Activated effector memory CD4-positive, alpha-beta T cell treated with Interleukin-2 at 50 U/mL for 16 hours (primary cell): ENCODE measurements around the gene DBX2.
"Not testable (repeated sequence)": the region's sequence is repeated elsewhere in the genome, so short reads cannot be mapped to it uniquely, and the experiment has no call there.

ENCODE experiments used
- DNase-seq: peaks from one replicate; pipeline ENCODE4 v3.0.0-alpha.2; 2020

Gene DBX2

GRCh38 chr12:45050751-45051571 is at the start of gene DBX2:
DBX2 (minus strand) TSS chr12:45051099; CDS start chr12:45050927, 172 bp downstream.
- DNase-seq, result no peak

GRCh38 chr12:45098766-45099165 is 47.9 kb upstream of the DBX2 start:
- DNase-seq, result no peak

GRCh38 chr12:45095417-45095816 is 44.5 kb upstream of the DBX2 start:
- DNase-seq, result not testable (repeated sequence)

- no peak for DNase-seq
These were observed 42.2 kb upstream of the DBX2 start for GRCh38 chr12:45093051-45093450.

GRCh38 chr12:45089411-45090075 is 38.6 kb upstream of the DBX2 start:
- no peak for DNase-seq

- no peak for DNase-seq
These were observed 37.7 kb upstream of the DBX2 start for GRCh38 chr12:45088608-45089007.

- DNase-seq, result not testable (repeated sequence)
These were observed 33.3 kb upstream of the DBX2 start for GRCh38 chr12:45084248-45084647.

- no peak for DNase-seq
These were observed 26.4 kb upstream of the DBX2 start for GRCh38 chr12:45077251-45077650.

- no peak for DNase-seq
These were observed 25.6 kb upstream of the DBX2 start for GRCh38 chr12:45076417-45077026.

- DNase-seq, result no peak
These were observed 24.8 kb upstream of the DBX2 start for GRCh38 chr12:45075587-45076282.

GRCh38 chr12:45065125-45065626 is 14.3 kb upstream of the DBX2 start:
- DNase-seq, result no peak

- no peak for DNase-seq
These were observed 10.1 kb upstream of the DBX2 start for GRCh38 chr12:45060976-45061375.

- no peak for DNase-seq
These were observed 750 bp upstream of the DBX2 start for GRCh38 chr12:45051572-45052125.

GRCh38 chr12:45049912-45050750 is 768 bp downstream of the DBX2 start:
- no peak for DNase-seq

GRCh38 chr12:45042599-45042998 is 8.3 kb downstream of the DBX2 start:
- no peak for DNase-seq

- no peak for DNase-seq
These were observed 9.9 kb downstream of the DBX2 start for GRCh38 chr12:45040977-45041376.

- no peak for DNase-seq
These were observed 11.1 kb downstream of the DBX2 start for GRCh38 chr12:45039757-45040156.

GRCh38 chr12:45034861-45035265 is 16.0 kb downstream of the DBX2 start:
- no peak for DNase-seq

GRCh38 chr12:45017916-45018315 is 33.0 kb downstream of the DBX2 start:
- DNase-seq, result no peak

GRCh38 chr12:45014396-45014795 is 36.5 kb downstream of the DBX2 start:
- DNase-seq, result no peak

GRCh38 chr12:45012749-45013148 is 38.1 kb downstream of the DBX2 start:
- no peak for DNase-seq

GRCh38 chr12:45010059-45010458 is 40.8 kb downstream of the DBX2 start:
- DNase-seq, result no peak
